ENCODE results near the gene NR2C2AP. TPM values are rescaled to one million over a fixed set of nuclear protein-coding genes. Genes with fewer than 3 reads are reported as not detected.

The NR2C2AP gene
- total RNA-seq, 2 experiments from 2014 or later: 34.7 to 46.6 TPM

- no peaks in the 10 kb centered on the region for H3K27me3 Mint-ChIP-seq
- no peak overlapping the region for H3K4me3 Mint-ChIP-seq
- intact Hi-C loops (cut with DNase I, micrococcal nuclease): no loop called here
- H3K4me1 Mint-ChIP-seq: no peaks in the 10 kb centered on the region
- ATAC-seq (no peak), DNase-seq (no peak)
- peaks cover 12% of the 10 kb centered on the region for H3K36me3 Mint-ChIP-seq (ENCODE audit: low read depth)
- POLR2A ChIA-PET: no interaction called here
- CTCF ChIA-PET: interaction anchor here (1.9 kb wide), 1 partner anchor 14 kb away, joined by 7 read pairs; no protein-coding TSS in a partner anchor
- H3K9me3 Mint-ChIP-seq (ENCODE audit: low read depth): no peaks in the 10 kb centered on the region
- H3K27ac Mint-ChIP-seq: no peak overlapping the region
These were observed 42.7 kb downstream of the NR2C2AP start for GRCh38 chr19:19160461-19161035.

- CTCF ChIA-PET: interaction anchor here (0.6 to 1.9 kb wide), 2 partner anchors 15 to 60 kb away, joined by 5 to 7 read pairs; no protein-coding TSS in a partner anchor
- no peak for DNase-seq
- ATAC-seq: no peak
- H3K27me3 Mint-ChIP-seq: no peaks in the 10 kb centered on the region
- POLR2A ChIA-PET: no interaction called here
- H3K4me3 Mint-ChIP-seq: no peak overlapping the region
- intact Hi-C loops (cut with DNase I, micrococcal nuclease): no loop called here
- no peaks in the 10 kb centered on the region for H3K9me3 Mint-ChIP-seq (ENCODE audit: low read depth)
- H3K4me1 Mint-ChIP-seq: no peaks in the 10 kb centered on the region
- peaks cover 12% of the 10 kb centered on the region for H3K36me3 Mint-ChIP-seq (ENCODE audit: low read depth)
- H3K27ac Mint-ChIP-seq: no peak overlapping the region
These were observed 43.7 kb downstream of the NR2C2AP start for GRCh38 chr19:19159534-19159933.

- ATAC-seq (no peak), DNase-seq (no peak)
- peaks cover 12% of the 10 kb centered on the region for H3K36me3 Mint-ChIP-seq (ENCODE audit: low read depth)
- no peak overlapping the region for H3K4me3 Mint-ChIP-seq
- intact Hi-C loops (cut with DNase I, micrococcal nuclease): no loop called here
- H3K4me1 Mint-ChIP-seq: no peaks in the 10 kb centered on the region
- POLR2A ChIA-PET: no interaction called here
- H3K27me3 Mint-ChIP-seq: no peaks in the 10 kb centered on the region
- no peaks in the 10 kb centered on the region for H3K9me3 Mint-ChIP-seq (ENCODE audit: low read depth)
- H3K27ac Mint-ChIP-seq: no peak overlapping the region
- CTCF ChIA-PET: interaction anchor here (0.6 to 1.1 kb wide), 3 partner anchors 19 to 68 kb away, joined by 3 to 4 read pairs (median 3); no protein-coding TSS in a partner anchor
These were observed 45.4 kb downstream of the NR2C2AP start for GRCh38 chr19:19157808-19158207.

- H3K27ac Mint-ChIP-seq: no peak overlapping the region
These were observed 47.6 kb downstream of the NR2C2AP start for GRCh38 chr19:19155495-19156219.

GRCh38 chr19:19154768-19155494 lies 48.3 kb downstream of the NR2C2AP start:
- no peak overlapping the region for H3K4me3 Mint-ChIP-seq
- ChIA-PET POLR2A (no interaction called here), CTCF (interaction anchor here (0.6 to 1.4 kb wide), 2 partner anchors 21 to 40 kb away, joined by 3 to 5 read pairs; no protein-coding TSS in a partner anchor)
- H3K4me1 Mint-ChIP-seq: no peaks in the 10 kb centered on the region
- ATAC-seq: no peak
- DNase-seq: no peak
- H3K36me3 Mint-ChIP-seq (ENCODE audit: low read depth): peaks cover 12% of the 10 kb centered on the region
- H3K9me3 Mint-ChIP-seq (ENCODE audit: low read depth): no peaks in the 10 kb centered on the region
- intact Hi-C loops (cut with DNase I, micrococcal nuclease): no loop called here
- no peaks in the 10 kb centered on the region for H3K27me3 Mint-ChIP-seq
- H3K27ac Mint-ChIP-seq: no peak overlapping the region

More at GRCh38 chr19:19155495-19156219, 47.6 kb downstream of the NR2C2AP start:
- H3K9me3 Mint-ChIP-seq (ENCODE audit: low read depth): no peaks in the 10 kb centered on the region
- intact Hi-C loops (cut with DNase I, micrococcal nuclease): no loop called here
- H3K36me3 Mint-ChIP-seq (ENCODE audit: low read depth): peaks cover 12% of the 10 kb centered on the region
- H3K4me3 Mint-ChIP-seq: no peak overlapping the region
- ATAC-seq: no peak
- ChIA-PET CTCF (interaction anchor here (0.8 to 1.9 kb wide), 5 partner anchors 10 to 23 kb away, joined by 3 to 9 read pairs (median 5); partner anchors contain the start of gene MEF2B), POLR2A (no interaction called here)
- H3K4me1 Mint-ChIP-seq: no peaks in the 10 kb centered on the region
- no peak for DNase-seq
- H3K27me3 Mint-ChIP-seq: no peaks in the 10 kb centered on the region

- Mint-ChIP-seq H3K27me3 (no peaks in the 10 kb centered on the region), H3K9me3 (ENCODE audit: low read depth) (no peaks in the 10 kb centered on the region), H3K27ac (no peak overlapping the region), H3K4me1 (no peaks in the 10 kb centered on the region), H3K4me3 (no peak overlapping the region), H3K36me3 (ENCODE audit: low read depth) (peaks cover 13% of the 10 kb centered on the region)
- ChIA-PET POLR2A (interaction anchor here (0.6 kb wide), 1 partner anchor 225 kb away, joined by 3 read pairs; no protein-coding TSS in a partner anchor), CTCF (interaction anchor here (1.2 kb wide), 1 partner anchor 12 kb away, joined by 5 read pairs; no protein-coding TSS in a partner anchor)
- no peak for DNase-seq
- no peak for ATAC-seq
- intact Hi-C loops (cut with DNase I, micrococcal nuclease): no loop called here
These were observed 50.4 kb downstream of the NR2C2AP start for GRCh38 chr19:19152668-19153384.

- H3K36me3 Mint-ChIP-seq (ENCODE audit: low read depth): peaks cover 11% of the 10 kb centered on the region
- ChIA-PET CTCF (interaction anchor here (0.7 kb wide), 1 partner anchor 52 kb away, joined by 3 read pairs; no protein-coding TSS in a partner anchor), POLR2A (no interaction called here)
- no peaks in the 10 kb centered on the region for H3K9me3 Mint-ChIP-seq (ENCODE audit: low read depth)
- H3K27me3 Mint-ChIP-seq: no peaks in the 10 kb centered on the region
- intact Hi-C loops (cut with DNase I, micrococcal nuclease): no loop called here
- no peak overlapping the region for H3K4me3 Mint-ChIP-seq
- no peak overlapping the region for H3K27ac Mint-ChIP-seq
- H3K4me1 Mint-ChIP-seq: no peaks in the 10 kb centered on the region
- DNase-seq (no peak), ATAC-seq (no peak)
These were observed 51.8 kb downstream of the NR2C2AP start for GRCh38 chr19:19151418-19151817.

Other genes starting within 250 kb of the NR2C2AP start
- 100 to 1,000 TPM in 1 of 2 experiments, 10 to 100 TPM in 1; 89.8 to 104 TPM for gene SUGP2, start 169.9 kb downstream of the NR2C2AP start, total RNA-seq
- gene ARMC6, start 169.8 kb downstream of the NR2C2AP start, total RNA-seq: 10 to 100 TPM; 33.0 to 40.8 TPM
- gene SLC25A42, start 139.4 kb downstream of the NR2C2AP start, total RNA-seq: 10 to 100 TPM; 10.4 to 10.6 TPM
- 10 to 100 TPM; 26.8 to 31.9 TPM for gene TMEM161A, start 64.9 kb downstream of the NR2C2AP start, total RNA-seq
- 1 to 10 TPM; 1.9 to 2.1 TPM for gene MEF2B, start 33.2 kb downstream of the NR2C2AP start, total RNA-seq
- gene BORCS8, start 11.3 kb downstream of the NR2C2AP start, total RNA-seq: 10 to 100 TPM; 19.5 to 25.3 TPM
- gene RFXANK, start 11.2 kb downstream of the NR2C2AP start, total RNA-seq: 10 to 100 TPM; 56.2 to 68.5 TPM
- not detected for gene NCAN, start 8.5 kb upstream of the NR2C2AP start, total RNA-seq
- gene TM6SF2, start 69.9 kb upstream of the NR2C2AP start, total RNA-seq: not detected
- gene SUGP1, start 117.1 kb upstream of the NR2C2AP start, total RNA-seq: 10 to 100 TPM; 49.4 to 62.0 TPM
- 10 to 100 TPM; 33.3 to 45.7 TPM for gene MAU2, start 117.4 kb upstream of the NR2C2AP start, total RNA-seq
- 100 to 1,000 TPM; 123 to 139 TPM for gene GATAD2A, start 202.3 kb upstream of the NR2C2AP start, total RNA-seq